GOT3 (cell line): ENCODE measurements around the gene APBB1IP.
"Not testable (repeated sequence)": the region's sequence is repeated elsewhere in the genome, so short reads cannot be mapped to it uniquely, and the experiment has no call there.

ENCODE experiments used
- DNase-seq: peaks from one replicate; lab custom pipeline; 2025; ENCODE audit warnings: mixed read lengths; lab: John Stamatoyannopoulos, UW

The APBB1IP gene, protein sequence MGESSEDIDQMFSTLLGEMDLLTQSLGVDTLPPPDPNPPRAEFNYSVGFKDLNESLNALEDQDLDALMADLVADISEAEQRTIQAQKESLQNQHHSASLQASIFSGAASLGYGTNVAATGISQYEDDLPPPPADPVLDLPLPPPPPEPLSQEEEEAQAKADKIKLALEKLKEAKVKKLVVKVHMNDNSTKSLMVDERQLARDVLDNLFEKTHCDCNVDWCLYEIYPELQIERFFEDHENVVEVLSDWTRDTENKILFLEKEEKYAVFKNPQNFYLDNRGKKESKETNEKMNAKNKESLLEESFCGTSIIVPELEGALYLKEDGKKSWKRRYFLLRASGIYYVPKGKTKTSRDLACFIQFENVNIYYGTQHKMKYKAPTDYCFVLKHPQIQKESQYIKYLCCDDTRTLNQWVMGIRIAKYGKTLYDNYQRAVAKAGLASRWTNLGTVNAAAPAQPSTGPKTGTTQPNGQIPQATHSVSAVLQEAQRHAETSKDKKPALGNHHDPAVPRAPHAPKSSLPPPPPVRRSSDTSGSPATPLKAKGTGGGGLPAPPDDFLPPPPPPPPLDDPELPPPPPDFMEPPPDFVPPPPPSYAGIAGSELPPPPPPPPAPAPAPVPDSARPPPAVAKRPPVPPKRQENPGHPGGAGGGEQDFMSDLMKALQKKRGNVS

DNA sequence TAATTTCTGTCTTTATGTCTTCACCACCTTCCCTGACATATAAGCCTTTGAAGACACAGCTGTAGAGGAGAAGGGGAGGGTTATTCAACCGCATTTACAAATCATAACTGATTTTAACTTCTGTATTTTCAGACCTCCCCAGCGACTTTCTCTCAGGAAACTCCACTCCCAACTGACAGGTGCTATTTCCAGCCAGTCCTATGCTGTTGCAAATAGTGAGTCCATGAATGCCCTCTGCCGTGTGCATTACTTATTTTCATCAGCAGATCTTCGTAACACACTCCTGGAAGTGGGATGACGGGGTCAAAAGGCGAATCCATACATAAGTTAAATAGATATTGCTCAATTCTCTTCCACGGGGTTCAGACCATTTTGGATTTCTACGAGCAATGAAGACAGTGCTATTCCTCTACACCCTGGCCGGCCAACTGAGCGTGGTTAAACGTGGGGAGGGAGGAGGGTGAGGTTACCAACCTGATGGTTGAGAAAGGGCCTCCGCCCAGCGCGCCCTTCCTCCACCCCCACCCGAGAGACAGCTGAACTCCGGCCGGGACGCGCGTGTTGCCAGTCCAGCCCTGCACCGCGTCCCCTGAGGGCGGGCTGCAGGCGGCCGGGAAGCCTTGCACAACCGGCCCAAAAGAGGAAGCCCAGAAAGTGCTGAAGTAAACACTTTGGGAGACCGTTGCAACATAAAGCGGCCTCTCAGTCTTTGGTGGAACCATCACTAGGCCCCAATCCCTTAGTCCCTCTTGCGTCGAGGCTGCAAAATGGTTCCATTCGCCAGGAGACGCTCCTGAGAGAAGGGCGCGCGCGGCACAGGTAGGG is at the start of gene APBB1IP:
Gene APBB1IP, plus strand, starts transcription at position 705 of the 825 bp plus-strand sequence. CDS start 53,986 bp downstream, outside the sequence.
- DNase-seq: no peak

DNA sequence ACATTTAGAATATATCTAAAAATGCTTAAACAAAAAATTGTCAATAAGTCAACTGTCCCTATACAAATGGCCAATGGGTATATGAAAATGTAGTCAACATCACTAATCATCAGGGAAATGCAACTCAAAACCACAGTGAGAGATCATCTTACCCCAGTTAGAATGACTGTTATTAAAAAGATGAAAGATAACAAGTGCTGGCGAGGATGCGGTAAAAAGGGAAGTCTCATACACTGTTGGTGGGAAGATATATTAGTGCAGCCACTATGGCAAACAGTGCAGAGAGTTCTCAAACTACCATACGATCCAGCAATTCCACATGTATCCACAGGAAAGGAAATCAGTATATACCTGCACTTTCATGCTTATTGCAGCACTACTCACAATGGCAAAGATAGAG is 48.6 kb upstream of the APBB1IP start:
- no peak for DNase-seq

DNA sequence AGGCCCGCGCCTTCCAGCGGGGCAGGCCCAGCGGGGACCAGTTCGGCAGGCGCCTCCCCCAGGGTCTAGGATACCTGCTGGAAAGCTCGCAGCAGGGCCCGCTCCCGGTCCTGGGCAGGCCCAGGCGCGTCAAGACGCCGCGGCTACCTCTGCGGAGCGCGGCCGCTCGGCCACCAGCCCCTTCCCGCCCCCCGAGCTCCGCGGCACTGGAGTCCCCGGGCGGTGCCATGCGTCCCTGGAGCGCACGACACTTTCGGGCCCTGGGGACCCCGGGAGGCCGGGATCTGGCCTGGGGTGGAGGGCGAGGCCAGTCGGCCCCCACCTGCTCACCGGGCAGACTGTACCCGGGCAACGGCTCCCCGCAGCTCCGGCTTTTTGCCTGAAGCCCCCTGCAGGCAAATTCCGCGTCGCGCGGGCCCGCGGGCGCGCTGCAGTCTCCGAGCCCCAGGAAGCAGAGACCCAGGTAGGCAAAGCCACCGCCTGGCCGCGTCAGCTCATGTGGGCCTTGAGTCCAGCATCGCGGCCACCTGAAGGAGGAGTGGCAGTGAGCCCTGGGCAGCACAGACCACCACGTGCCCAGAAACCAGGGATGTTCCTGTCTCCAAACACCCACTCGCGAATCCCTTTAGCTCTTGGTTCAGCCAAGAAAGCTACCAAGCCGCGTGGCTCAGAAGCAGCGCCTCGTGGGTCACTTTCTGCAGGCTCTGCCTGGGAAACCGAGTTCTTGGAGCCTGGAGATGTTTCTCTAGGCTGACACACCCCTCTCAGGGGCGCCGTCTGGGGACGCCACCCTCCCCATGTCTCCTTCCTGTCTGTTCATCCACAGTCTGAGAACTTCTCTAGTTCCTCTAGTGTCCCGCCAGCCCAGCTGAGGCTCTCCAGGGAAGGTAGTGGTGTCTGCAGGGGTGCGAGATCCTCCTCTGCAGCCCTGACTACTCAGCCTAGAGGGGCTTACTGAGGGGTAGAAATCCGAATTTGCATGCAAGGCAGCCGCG is 46.1 kb upstream of the APBB1IP start:
- no peak for DNase-seq

DNA sequence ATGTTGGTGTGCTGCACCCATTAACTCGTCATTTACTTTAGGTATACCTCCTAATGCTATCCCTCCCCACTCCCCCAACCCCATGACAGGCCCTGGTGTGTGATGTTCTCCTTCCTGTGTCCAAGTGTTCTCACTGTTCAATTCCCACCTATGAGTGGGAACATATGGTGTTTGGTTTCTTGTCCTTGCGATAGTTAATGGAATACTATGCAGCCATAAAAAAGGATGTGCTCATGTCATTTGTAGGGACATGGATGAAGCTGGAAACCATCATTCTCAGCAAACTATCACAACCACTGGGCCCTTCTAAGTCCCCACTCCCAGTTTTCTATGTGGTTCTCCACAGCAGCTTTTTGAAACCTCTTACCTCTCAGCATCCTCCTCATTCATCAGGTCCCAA is 39.8 kb upstream of the APBB1IP start:
- DNase-seq: not testable (repeated sequence)

DNA sequence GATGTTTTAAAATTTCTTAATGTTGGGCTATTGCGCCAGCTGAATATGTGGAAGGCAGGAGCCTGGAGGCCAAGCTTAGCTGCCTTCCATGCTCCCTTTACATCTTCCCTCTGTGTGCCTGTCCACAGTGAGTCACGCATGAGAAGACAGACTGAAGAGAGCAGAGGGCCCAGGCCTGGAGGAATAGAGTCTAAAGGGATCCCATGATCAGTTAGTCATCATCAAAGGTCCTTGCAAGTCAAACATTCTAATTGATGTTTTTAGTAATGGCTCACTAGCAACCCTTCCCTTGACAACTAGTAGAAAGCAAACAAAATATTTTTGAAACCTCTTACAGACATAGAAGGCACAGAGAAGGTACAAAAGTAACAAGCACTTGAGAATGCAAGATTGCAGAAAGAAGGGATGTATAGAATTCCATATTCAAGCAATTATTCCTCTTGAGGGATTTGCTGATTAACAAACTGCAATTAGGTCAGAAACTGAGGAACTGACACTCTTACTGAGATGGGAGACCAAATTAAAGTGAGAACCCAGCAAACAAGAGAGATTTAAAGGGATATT is 30.7 kb upstream of the APBB1IP start:
- peak; percentile 4 for DNase-seq

DNA sequence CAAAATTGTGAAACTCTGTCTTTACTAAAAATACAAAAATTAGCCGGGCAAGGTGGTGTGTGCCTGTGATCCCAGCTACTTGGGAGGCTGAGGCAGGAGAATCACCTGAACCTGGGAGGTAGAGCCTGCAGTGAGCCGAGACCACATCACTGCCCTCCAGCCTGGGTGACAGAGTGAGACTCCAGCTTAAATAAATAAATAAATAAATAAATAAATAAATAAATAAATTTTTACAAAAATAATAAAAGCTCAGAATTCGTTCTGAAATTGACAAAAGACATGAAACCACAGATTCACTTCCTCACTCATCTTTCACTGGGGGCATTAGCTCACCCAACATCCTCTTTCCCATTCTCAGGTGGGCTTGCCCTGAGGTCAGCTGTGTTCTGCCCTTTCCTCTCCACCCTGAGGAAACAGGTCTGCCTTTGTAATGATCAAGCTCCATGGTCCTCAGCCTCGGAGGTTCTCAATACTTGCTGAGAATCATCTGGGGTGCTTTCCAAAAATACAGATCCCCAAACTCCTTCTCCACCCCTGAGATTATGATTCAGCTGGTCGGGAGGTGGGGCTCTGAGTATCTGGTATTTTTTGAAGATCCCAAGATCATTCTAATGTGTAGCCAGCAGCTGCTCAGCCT is 29.2 kb upstream of the APBB1IP start:
- no peak for DNase-seq

DNA sequence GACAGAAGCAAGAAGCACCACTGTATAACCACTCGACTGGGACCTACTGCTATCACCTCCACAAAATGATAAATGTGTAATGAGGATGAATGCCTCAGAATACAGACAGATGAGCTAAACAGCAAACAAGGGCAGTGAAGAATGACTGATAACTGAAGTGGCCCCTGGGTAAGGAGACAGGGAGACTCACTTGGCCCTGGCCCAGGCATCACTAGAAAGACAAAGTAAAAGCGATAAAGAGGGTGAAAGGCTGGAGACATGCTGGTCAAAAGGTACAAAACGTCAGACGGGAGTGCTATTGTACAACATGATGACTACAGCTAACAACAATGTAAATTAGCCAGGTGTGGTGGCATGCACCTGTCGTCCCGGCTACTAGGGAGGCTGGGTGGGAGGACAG is 27.8 kb upstream of the APBB1IP start:
- no peak for DNase-seq

DNA sequence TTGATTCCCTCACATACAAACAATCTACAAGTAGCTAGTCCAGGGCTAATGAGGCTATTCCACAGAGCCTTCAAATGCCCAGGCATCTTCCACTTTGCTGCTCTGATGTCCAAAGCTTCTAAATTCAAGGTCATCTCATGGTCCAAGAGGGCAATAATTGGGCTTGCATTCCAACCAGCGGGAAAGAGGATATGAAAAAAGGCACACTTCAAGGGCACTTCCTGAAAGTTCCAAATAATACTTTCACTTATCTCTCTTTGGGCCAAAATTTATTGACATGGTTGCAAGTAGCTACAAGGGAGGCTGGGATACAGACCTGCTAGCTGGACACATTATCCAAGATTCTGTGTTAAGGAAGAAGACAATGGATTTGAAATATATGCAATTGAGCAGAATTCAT is 25.2 kb upstream of the APBB1IP start:
- no peak for DNase-seq

DNA sequence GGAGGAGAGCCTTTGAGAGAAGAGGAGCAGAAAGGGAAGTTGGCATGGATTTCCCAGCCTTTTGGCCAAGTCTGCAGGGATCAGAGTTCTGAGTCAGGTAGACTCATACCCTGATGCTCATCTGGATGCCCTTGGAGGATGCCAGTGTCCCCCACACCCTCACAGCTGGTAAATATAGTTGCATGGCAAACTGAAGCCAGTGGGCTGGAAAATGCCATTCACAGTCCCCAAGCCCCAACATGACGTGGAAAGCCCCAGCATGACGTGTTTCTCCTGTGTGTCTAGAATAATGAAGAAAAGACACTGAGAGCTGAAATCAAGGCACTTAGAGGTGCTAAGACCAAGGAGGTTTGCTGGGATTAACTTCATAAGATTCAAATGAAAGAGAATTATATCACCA is 24.8 kb upstream of the APBB1IP start:
- no peak for DNase-seq

DNA sequence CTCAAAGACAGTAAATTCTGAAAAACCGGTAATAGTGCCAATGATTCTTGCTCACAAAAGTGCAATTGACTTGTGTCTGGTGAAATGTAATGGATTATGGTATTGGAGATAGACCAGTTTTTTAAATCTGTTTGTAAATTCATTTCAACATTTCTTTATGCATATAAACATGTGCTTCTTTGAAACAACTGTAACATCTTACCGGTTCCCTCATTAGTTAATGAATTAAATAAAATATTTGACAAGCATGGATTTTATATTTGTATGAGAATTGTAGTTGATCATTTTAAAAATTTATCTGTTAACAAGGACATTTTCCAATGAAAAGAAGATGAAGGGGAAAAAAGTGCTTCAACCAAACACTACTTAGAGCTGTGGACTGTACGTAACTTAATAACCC is 21.0 kb upstream of the APBB1IP start:
- no peak for DNase-seq

DNA sequence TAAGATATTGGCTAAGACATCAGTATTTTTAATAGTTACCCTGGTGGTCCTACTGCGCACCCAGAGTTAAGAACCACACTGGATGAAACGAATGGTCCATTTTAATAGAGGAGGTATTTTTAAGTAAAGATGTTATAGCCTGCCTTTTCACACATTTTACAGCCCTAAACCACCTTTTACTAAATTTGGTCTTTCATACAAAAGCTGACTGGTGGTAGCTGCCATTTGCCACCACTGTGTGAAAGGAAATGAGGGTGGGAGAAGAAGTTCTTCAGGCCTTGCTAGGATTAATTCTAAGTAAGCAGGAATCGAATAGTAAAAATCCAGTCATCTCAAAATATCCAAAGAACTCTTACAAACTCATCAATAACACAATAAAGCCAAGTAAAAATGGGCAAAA is 15.2 kb upstream of the APBB1IP start:
- no peak for DNase-seq

DNA sequence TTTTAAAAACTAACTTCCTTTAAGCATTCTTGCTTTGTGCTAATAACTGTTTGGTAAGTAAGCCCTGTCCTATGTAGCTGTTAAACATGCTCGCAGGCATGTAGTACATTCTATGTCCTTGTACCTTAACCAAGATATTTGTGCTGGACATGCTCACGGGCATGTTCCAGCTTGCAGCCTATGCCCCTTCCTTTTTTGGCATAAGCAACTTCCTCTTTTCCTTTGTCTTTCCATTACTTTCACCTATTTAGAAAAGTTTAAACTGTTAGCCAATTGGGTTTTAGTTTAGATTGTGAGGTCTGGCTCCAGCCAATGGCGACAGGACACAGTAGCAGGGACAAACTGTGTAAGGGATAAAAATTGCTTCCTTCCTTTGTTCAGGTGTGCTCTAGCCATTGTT is 14.4 kb upstream of the APBB1IP start:
- no peak for DNase-seq

DNA sequence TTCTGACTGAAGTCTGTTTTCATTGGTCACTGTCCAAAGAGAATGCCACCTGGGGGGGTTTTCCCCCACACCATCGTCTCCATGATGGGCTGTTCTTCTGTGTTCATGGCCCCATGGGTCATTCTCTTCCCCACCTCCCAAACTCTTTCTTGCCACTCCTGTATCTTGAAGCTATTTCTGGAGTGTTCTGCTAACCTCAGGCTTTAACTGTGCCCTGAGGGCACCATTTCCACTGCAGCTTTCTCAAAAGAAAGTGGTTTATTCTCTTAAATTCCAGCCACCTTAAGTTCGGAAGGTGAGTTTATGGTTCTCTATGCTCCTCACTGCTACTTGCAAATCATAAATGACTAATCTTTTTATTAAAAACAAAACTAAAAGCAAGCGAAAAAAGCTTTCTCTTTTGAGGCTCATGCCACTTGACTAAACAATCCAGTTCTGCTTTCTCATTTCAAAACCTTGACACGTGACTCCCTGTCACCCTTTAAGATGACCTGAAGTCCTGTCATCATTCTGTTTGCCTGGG is 7.4 kb upstream of the APBB1IP start:
- DNase-seq: no peak

DNA sequence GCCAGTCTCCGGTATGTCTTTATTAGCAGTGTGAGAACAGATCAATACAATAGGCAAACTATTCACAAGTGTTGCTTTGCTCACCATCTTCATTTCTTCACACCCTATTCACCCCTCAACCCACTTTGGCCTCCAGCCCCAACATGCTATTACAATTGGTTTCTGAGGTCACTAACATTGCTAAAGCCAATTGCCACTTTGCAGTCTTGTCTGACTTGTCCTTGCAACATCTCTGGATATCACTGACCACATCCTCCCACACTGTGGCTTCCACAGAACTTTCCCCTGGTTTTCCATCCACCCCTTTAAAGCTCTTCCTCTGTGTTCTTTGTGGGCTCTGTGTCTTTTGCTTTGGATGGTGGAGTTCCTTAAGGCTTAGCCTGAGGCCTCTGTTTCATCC is 5.2 kb upstream of the APBB1IP start:
- DNase-seq: no peak

DNA sequence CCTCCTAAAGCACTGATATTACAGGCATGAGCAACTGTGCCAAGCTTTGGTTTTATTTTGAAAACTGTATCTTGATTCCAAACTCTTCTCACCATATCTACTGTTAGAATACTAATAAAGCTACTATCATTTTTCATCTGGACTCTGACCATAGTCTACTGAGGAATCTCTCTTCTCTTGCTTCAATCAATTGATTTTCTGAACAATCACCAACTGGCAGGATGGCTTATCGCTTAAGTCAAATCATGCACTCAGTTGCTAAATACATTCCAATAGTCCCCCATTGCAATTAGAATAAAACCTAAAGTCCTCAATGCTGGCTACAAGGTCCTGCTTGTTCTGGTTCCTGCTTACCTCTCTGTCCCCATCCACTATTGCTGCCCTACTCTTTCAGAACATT is 2.3 kb upstream of the APBB1IP start:
- DNase-seq: no peak

DNA sequence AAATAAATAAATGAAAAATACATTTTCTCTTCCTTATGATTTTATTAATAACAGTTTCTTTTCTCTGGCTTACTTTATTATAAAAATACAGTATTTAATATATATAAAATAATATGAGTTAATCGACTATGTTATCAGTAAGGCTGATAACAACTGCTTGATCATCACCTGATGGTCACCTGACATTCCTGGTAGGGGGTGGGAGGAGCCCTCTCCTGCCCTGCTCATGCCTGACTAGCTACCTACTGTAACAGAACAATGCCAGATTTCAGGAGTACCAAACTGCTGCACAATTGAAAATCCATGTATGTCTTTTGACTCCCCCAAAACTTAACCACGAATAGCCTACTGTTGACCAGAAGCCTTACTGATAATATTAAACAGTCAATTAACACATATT is 1.3 kb upstream of the APBB1IP start:
- DNase-seq: no peak

DNA sequence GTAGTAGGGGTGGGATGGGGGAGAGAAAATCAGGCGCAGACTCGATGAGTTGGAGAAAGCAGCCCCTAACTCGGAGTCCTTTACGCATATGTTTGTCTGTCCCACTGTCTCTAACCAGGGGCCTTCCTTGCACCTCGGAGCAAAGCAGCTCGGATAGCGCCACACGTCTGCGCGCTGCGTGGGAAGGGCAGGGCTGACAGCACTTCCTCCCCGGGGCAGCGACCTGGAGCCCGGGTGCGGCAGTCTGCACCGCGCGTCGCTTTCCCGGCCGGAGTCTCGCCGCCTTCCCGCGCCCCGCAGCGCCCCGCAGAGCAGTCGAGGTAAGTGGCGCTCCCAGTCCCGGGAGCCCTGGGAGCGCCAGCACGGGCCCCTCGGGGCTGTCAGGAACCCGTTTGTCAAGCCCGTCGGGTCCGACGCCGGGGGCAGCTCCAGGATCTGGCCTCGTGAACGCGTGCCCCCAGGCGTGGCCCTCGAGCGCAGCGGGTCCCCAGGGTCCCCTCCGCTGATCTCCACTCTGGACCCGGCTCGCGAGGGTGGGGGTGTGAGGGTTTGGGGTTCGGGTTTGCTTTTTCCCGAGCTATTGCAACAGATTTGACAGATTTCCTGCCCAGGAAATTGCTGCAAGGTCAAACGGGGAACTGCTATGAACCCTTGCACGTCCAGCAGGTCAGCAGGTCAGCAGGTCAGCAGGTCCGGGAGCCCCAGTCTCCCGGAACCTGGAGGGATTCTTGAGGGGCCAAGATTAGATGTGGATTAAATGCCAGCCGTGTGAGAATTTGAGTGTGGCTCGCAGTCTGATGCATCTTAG is 597 bp downstream of the APBB1IP start:
- DNase-seq: no peak

DNA sequence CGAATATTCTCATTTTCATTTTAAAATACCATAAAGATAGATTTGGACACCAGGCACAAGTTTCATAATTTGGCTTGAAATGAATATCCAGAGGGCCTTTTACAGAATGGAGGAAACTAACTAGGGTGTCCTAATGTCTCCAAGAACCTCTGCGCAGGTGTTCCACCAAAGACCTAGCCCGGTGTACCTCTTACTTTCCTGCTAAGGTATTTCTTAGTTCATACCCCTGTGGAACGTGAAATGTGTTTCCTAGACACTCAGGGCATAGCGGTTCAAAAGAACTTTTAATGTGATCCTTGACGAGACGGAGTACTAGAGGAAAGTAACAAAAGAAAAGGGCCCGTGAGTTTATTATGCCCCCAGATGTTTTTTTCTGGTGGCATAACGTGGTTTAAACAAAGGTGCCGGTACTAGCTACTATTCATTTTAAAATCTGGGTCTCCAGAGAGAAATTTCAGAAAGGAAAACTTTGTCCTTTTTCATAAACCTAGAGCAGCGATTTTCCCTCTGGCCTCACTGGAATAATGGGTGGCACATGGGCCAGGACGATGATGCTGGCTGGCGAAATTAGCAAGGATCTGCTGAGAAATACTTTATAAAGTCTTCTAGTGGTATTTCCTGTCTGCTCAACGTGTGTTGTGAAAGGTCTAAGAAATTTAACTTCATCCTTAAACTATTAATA is 1.4 kb downstream of the APBB1IP start:
- no peak for DNase-seq

DNA sequence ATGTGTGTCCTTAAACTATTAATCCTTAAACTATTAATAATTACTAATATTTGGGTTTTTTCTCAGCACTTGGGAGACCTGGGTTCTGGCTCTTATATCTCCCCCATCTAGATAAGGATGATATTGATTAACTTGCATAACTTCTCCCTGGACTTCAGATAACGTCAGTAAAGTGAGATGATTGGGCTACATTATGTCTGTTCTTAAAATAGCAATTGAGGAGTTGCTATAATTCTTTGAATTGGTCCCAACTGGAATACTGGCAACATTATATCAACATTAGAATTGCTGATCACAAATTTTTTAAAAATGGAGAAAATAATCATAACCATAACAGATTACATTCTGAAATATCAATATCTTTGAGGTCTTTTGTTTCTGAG is 1.9 kb downstream of the APBB1IP start:
- no peak for DNase-seq
